ENCODE measurements around the gene DGKI.

Gene DGKI

DNA sequence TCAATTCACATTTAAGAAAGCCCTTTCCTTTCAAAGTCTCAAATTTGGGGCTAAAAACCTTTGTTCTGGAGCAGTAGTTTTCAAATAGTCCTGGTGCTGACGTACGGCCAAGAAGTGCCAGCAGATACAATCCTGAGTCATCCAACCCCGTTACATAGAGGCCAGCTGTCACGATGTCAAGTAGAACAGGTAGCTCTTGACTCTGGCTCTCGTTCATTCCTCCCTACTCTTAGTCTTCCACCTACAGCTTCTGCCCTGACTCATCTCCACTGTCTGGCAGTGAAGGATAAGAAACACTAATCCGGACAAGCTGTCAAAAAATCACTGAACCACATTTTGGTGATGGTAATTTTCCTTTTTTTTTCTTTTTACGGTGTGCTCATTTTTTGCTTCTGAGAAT, 370.8 kb downstream of the DGKI start:
- no peaks in the 10 kb centered on the region for H3K27me3 ChIP-seq (replicated peaks in 2 of 5; ENCODE audit: control insufficient read depth in 4 of 5, insufficient read depth in 5 of 5, low read length in 4 of 5)
- no peaks in the 10 kb centered on the region for H3K36me3 ChIP-seq (ENCODE audit: control insufficient read depth in 4 of 4, insufficient read depth in 4 of 4, low read length in 3 of 4)
- no peak overlapping the region for H3K4me3 ChIP-seq (ENCODE audit: control insufficient read depth in 1 of 7, extremely low read depth in 1 of 7, insufficient read depth in 4 of 7, low read depth in 2 of 7, low read length in 6 of 7)
- no peak for DNase-seq
- WGBS (ENCODE audit: insufficient coverage), result 96% methylated on average over 6 of the region's 7 CpGs
- H3K27ac ChIP-seq (ENCODE audit: insufficient read depth in 1 of 2, low read depth in 1 of 2, low read length in 2 of 2, poor library complexity in 1 of 2, severe bottlenecking in 2 of 2), result no peak overlapping the region
- ChIA-PET POLR2A (no interaction called here), CTCF (no interaction called here)
- H3K4me1 ChIP-seq (ENCODE audit: control extremely low read depth in 1 of 4, control insufficient read depth in 4 of 4, insufficient read depth in 4 of 4, low read length in 3 of 4), result no peaks in the 10 kb centered on the region
- H3K9me3 ChIP-seq (ENCODE audit: control extremely low read depth in 1 of 5, control insufficient read depth in 4 of 5, insufficient read depth in 2 of 5, low read depth in 1 of 5, low read length in 4 of 5), result no peaks in the 10 kb centered on the region

GRCh38 chr7:137474540-137475026, 372.2 kb downstream of the DGKI start:
- Histone ChIP-seq H3K4me3 (ENCODE audit: control insufficient read depth in 1 of 7, extremely low read depth in 1 of 7, insufficient read depth in 4 of 7, low read depth in 2 of 7, low read length in 6 of 7) (no peak overlapping the region), H3K27me3 (replicated peaks in 2 of 5; ENCODE audit: control insufficient read depth in 4 of 5, insufficient read depth in 5 of 5, low read length in 4 of 5) (peaks cover 0 to under 1% (median 0%) of the 10 kb centered on the region in 5 experiments), H3K4me1 (ENCODE audit: control extremely low read depth in 1 of 4, control insufficient read depth in 4 of 4, insufficient read depth in 4 of 4, low read length in 3 of 4) (no peaks in the 10 kb centered on the region), H3K27ac (ENCODE audit: insufficient read depth in 1 of 2, low read depth in 1 of 2, low read length in 2 of 2, poor library complexity in 1 of 2, severe bottlenecking in 2 of 2) (no peak overlapping the region), H3K36me3 (ENCODE audit: control insufficient read depth in 4 of 4, insufficient read depth in 4 of 4, low read length in 3 of 4) (no peaks in the 10 kb centered on the region), H3K9me3 (ENCODE audit: control extremely low read depth in 1 of 5, control insufficient read depth in 4 of 5, insufficient read depth in 2 of 5, low read depth in 1 of 5, low read length in 4 of 5) (no peaks in the 10 kb centered on the region)
- 95% methylated on average over 4 of the region's 11 CpGs for WGBS (ENCODE audit: insufficient coverage)
- DNase-seq, result no peak
- POLR2A ChIA-PET, result no interaction called here
- CTCF ChIA-PET, result no interaction called here

DNA sequence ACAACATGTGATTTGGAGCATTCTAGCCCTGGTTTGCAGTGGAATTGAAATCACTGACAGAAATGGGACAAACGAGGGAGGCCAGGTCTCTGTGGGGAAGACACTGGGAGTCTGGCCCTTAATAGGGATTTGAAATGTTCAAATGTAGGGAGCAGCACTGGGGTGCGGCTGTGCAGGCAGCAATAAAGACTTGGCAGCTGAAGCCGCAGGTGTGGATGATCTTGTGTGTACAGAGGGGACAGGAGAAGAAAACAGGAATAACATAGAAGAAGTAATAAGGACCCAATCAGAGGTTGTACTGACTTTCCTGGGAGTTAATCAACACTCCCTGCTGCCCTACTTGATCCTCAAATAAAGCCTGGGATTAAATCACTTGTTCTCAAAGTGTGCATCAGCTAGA, 375.6 kb downstream of the DGKI start:
- CTCF ChIA-PET, result no interaction called here
- WGBS (ENCODE audit: insufficient coverage), result 92% methylated on average over 3 of the region's 3 CpGs
- H3K27me3 ChIP-seq (replicated peaks in 2 of 5; ENCODE audit: control insufficient read depth in 4 of 5, insufficient read depth in 5 of 5, low read length in 4 of 5), result peaks cover 0 to 5% (median 3%) of the 10 kb centered on the region in 5 experiments
- no peak overlapping the region for H3K4me3 ChIP-seq (ENCODE audit: control insufficient read depth in 1 of 7, extremely low read depth in 1 of 7, insufficient read depth in 4 of 7, low read depth in 2 of 7, low read length in 6 of 7)
- no peaks in the 10 kb centered on the region for H3K9me3 ChIP-seq (ENCODE audit: control extremely low read depth in 1 of 5, control insufficient read depth in 4 of 5, insufficient read depth in 2 of 5, low read depth in 1 of 5, low read length in 4 of 5)
- H3K27ac ChIP-seq (ENCODE audit: insufficient read depth in 1 of 2, low read depth in 1 of 2, low read length in 2 of 2, poor library complexity in 1 of 2, severe bottlenecking in 2 of 2), result no peak overlapping the region
- POLR2A ChIA-PET, result no interaction called here
- H3K4me1 ChIP-seq (ENCODE audit: control extremely low read depth in 1 of 4, control insufficient read depth in 4 of 4, insufficient read depth in 4 of 4, low read length in 3 of 4), result no peaks in the 10 kb centered on the region
- H3K36me3 ChIP-seq (ENCODE audit: control insufficient read depth in 4 of 4, insufficient read depth in 4 of 4, low read length in 3 of 4), result no peaks in the 10 kb centered on the region
- DNase-seq, result no peak

GRCh38 chr7:137469858-137470257, 376.9 kb downstream of the DGKI start:
- Histone ChIP-seq H3K4me1 (ENCODE audit: control extremely low read depth in 1 of 4, control insufficient read depth in 4 of 4, insufficient read depth in 4 of 4, low read length in 3 of 4) (no peaks in the 10 kb centered on the region), H3K36me3 (ENCODE audit: control insufficient read depth in 4 of 4, insufficient read depth in 4 of 4, low read length in 3 of 4) (no peaks in the 10 kb centered on the region), H3K27ac (ENCODE audit: insufficient read depth in 1 of 2, low read depth in 1 of 2, low read length in 2 of 2, poor library complexity in 1 of 2, severe bottlenecking in 2 of 2) (no peak overlapping the region), H3K9me3 (ENCODE audit: control extremely low read depth in 1 of 5, control insufficient read depth in 4 of 5, insufficient read depth in 2 of 5, low read depth in 1 of 5, low read length in 4 of 5) (no peaks in the 10 kb centered on the region), H3K4me3 (ENCODE audit: control insufficient read depth in 1 of 7, extremely low read depth in 1 of 7, insufficient read depth in 4 of 7, low read depth in 2 of 7, low read length in 6 of 7) (no peak overlapping the region), H3K27me3 (replicated peaks in 2 of 5; ENCODE audit: control insufficient read depth in 4 of 5, insufficient read depth in 5 of 5, low read length in 4 of 5) (peaks cover 0 to 5% (median 3%) of the 10 kb centered on the region in 5 experiments)
- ChIA-PET CTCF (no interaction called here), POLR2A (no interaction called here)
- WGBS (ENCODE audit: insufficient coverage), result 94% methylated on average over 4 of the region's 6 CpGs
- DNase-seq, result no peak

GRCh38 chr7:137469191-137469811, 377.5 kb downstream of the DGKI start:
- ChIA-PET CTCF (no interaction called here), POLR2A (no interaction called here)
- H3K27me3 ChIP-seq (replicated peaks in 2 of 5; ENCODE audit: control insufficient read depth in 4 of 5, insufficient read depth in 5 of 5, low read length in 4 of 5), result peaks cover 0 to 5% (median 3%) of the 10 kb centered on the region in 5 experiments
- no peaks in the 10 kb centered on the region for H3K36me3 ChIP-seq (ENCODE audit: control insufficient read depth in 4 of 4, insufficient read depth in 4 of 4, low read length in 3 of 4)
- H3K9me3 ChIP-seq (ENCODE audit: control extremely low read depth in 1 of 5, control insufficient read depth in 4 of 5, insufficient read depth in 2 of 5, low read depth in 1 of 5, low read length in 4 of 5), result no peaks in the 10 kb centered on the region
- peak; percentile 6 to 55 (median 28) for DNase-seq
- no peak overlapping the region for H3K4me3 ChIP-seq (ENCODE audit: control insufficient read depth in 1 of 7, extremely low read depth in 1 of 7, insufficient read depth in 4 of 7, low read depth in 2 of 7, low read length in 6 of 7)
- H3K4me1 ChIP-seq (ENCODE audit: control extremely low read depth in 1 of 4, control insufficient read depth in 4 of 4, insufficient read depth in 4 of 4, low read length in 3 of 4), result no peaks in the 10 kb centered on the region
- no peak overlapping the region for H3K27ac ChIP-seq (ENCODE audit: insufficient read depth in 1 of 2, low read depth in 1 of 2, low read length in 2 of 2, poor library complexity in 1 of 2, severe bottlenecking in 2 of 2)
- 46% methylated on average over 4 of the region's 5 CpGs for WGBS (ENCODE audit: insufficient coverage)

GRCh38 chr7:137462847-137463246, 383.9 kb downstream of the DGKI start:
- Histone ChIP-seq H3K4me1 (ENCODE audit: control extremely low read depth in 1 of 4, control insufficient read depth in 4 of 4, insufficient read depth in 4 of 4, low read length in 3 of 4) (no peaks in the 10 kb centered on the region), H3K36me3 (ENCODE audit: control insufficient read depth in 4 of 4, insufficient read depth in 4 of 4, low read length in 3 of 4) (no peaks in the 10 kb centered on the region), H3K4me3 (ENCODE audit: control insufficient read depth in 1 of 7, extremely low read depth in 1 of 7, insufficient read depth in 4 of 7, low read depth in 2 of 7, low read length in 6 of 7) (no peak overlapping the region), H3K27me3 (replicated peaks in 2 of 5; ENCODE audit: control insufficient read depth in 4 of 5, insufficient read depth in 5 of 5, low read length in 4 of 5) (peaks cover 0 to 4% (median 0%) of the 10 kb centered on the region in 5 experiments), H3K9me3 (ENCODE audit: control extremely low read depth in 1 of 5, control insufficient read depth in 4 of 5, insufficient read depth in 2 of 5, low read depth in 1 of 5, low read length in 4 of 5) (no peaks in the 10 kb centered on the region), H3K27ac (ENCODE audit: insufficient read depth in 1 of 2, low read depth in 1 of 2, low read length in 2 of 2, poor library complexity in 1 of 2, severe bottlenecking in 2 of 2) (no peak overlapping the region)
- no peak for DNase-seq
- ChIA-PET POLR2A (no interaction called here), CTCF (no interaction called here)
- 93% methylated on average over 3 of the region's 5 CpGs for WGBS (ENCODE audit: insufficient coverage)

- Histone ChIP-seq H3K4me3 (ENCODE audit: control insufficient read depth in 1 of 7, extremely low read depth in 1 of 7, insufficient read depth in 4 of 7, low read depth in 2 of 7, low read length in 6 of 7) (no peak overlapping the region), H3K27ac (ENCODE audit: insufficient read depth in 1 of 2, low read depth in 1 of 2, low read length in 2 of 2, poor library complexity in 1 of 2, severe bottlenecking in 2 of 2) (no peak overlapping the region), H3K27me3 (replicated peaks in 2 of 5; ENCODE audit: control insufficient read depth in 4 of 5, insufficient read depth in 5 of 5, low read length in 4 of 5) (peaks cover 0 to 4% (median 0%) of the 10 kb centered on the region in 5 experiments), H3K36me3 (ENCODE audit: control insufficient read depth in 4 of 4, insufficient read depth in 4 of 4, low read length in 3 of 4) (no peaks in the 10 kb centered on the region), H3K4me1 (ENCODE audit: control extremely low read depth in 1 of 4, control insufficient read depth in 4 of 4, insufficient read depth in 4 of 4, low read length in 3 of 4) (no peaks in the 10 kb centered on the region), H3K9me3 (ENCODE audit: control extremely low read depth in 1 of 5, control insufficient read depth in 4 of 5, insufficient read depth in 2 of 5, low read depth in 1 of 5, low read length in 4 of 5) (no peaks in the 10 kb centered on the region)
- no peak for DNase-seq
- CTCF ChIA-PET, result no interaction called here
- POLR2A ChIA-PET, result no interaction called here
- WGBS (ENCODE audit: insufficient coverage), result 70% methylated on average over 2 of the region's 4 CpGs
Observed at GRCh38 chr7:137462074-137462715, 384.6 kb downstream of the DGKI start.

Data from common myeloid progenitor, CD34-positive (primary cell).